ENCODE data around the gene LSP1.

DNA sequence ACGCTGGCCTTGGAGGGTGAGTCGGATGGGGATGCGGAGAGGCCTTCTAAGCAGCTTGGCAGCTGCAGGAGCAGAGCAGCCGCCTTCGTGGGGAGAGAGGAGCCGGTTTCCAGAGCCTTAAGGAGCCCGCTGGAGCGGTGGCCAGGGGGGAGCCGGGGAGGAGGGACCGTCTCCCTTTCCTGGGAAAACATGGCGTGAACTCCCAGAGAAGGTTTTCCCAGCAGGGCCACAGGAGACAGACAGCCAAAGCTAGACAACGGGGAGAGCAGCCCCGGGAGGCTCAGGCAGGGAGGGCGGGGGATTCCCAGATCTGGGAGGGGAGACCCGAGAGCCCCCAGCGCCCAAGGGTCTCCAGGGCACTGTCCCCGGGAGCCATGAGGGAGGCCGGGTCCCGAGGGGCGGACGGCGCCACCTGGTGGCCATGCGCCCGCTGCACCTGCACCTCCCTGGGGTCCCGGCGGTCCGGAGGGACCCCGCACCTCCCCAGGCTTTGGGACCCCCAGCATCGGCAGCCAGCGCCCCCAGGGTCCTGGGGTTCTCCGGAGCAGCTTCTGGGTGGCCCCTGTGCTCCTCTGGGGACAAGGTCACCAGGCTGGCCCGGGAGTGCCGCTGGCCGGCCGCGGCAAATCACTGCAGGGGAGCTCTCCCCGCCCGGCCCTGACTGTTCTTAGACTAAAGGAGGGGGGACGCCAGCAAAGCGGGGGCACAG, 20.5 kb upstream of the LSP1 start:
- TF ChIP-seq EZH2 (IDR thresholded peaks at IDR 0.05; ENCODE audit: low read depth, low read length, severe bottlenecking) (peak; percentile 20), RNF2 (IDR thresholded peaks at IDR 0.05; ENCODE audit: borderline replicate concordance, low read depth, low read length, missing control alignments, poor library complexity, severe bottlenecking) (no peak), POLR2A (IDR thresholded peaks at IDR 0.05; ENCODE audit: control extremely low read depth in 1 of 2, low read depth in 2 of 2, low read length in 2 of 2) (no peak), POLR2AphosphoS5 (IDR thresholded peaks at IDR 0.05; ENCODE audit: low read depth, low read length) (no peak), CREB1 (IDR thresholded peaks at IDR 0.05) (no peak)
- TF ChIP-seq, protein P1, sequence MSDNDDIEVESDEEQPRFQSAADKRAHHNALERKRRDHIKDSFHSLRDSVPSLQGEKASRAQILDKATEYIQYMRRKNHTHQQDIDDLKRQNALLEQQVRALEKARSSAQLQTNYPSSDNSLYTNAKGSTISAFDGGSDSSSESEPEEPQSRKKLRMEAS (IDR thresholded peaks at IDR 0.05), result peak; percentile 72

Measured in H1 (cell line).